Muscle layer of duodenum (tissue), 2 donors: ENCODE measurements around the gene DNAJB4.
"Not testable (repeated sequence)": the region's sequence is repeated elsewhere in the genome, so short reads cannot be mapped to it uniquely, and the experiment has no call there.

ENCODE experiments used
- H3K27ac ChIP-seq: one replicate; pipeline ENCODE4 v1.7.0; 2013; ENCODE audit warnings: mild to moderate bottlenecking, low read length
- H3K27me3 ChIP-seq: one replicate; pipeline ENCODE4 v1.7.0; 2013; ENCODE audit warnings: low read depth, mild to moderate bottlenecking, control low read depth, low read length
- H3K36me3 ChIP-seq, 2 donors: one replicate each; pipeline ENCODE4 v1.7.0; 2013; ENCODE audit warnings: low read length in 2 of 2, control low read depth in 1 of 2, mild to moderate bottlenecking in 1 of 2; ENCODE audit not compliant: insufficient read depth in 2 of 2, control insufficient read depth in 1 of 2
- H3K4me1 ChIP-seq, 2 donors: one replicate each; pipeline ENCODE4 v1.7.0; 2013; ENCODE audit warnings: low read length in 2 of 2, mild to moderate bottlenecking in 2 of 2, control low read depth in 1 of 2, moderate library complexity in 1 of 2; ENCODE audit not compliant: insufficient read depth in 2 of 2, control insufficient read depth in 1 of 2
- H3K4me3 ChIP-seq, 2 donors: one replicate each; pipeline ENCODE4 v1.7.0; 2013; ENCODE audit warnings: low read length in 2 of 2, low read depth in 1 of 2, mild to moderate bottlenecking in 1 of 2
- H3K9me3 ChIP-seq, 2 donors: one replicate each; pipeline ENCODE4 v1.7.0; 2013; ENCODE audit warnings: low read length in 2 of 2, control low read depth in 1 of 2, mild to moderate bottlenecking in 1 of 2; ENCODE audit not compliant: control insufficient read depth in 1 of 2
- donor health status: healthy.

Gene DNAJB4

GRCh38 chr1:78009276-78009675 lies 4.5 kb downstream of the DNAJB4 start:
- no peaks in the 10 kb centered on the region for H3K27me3 ChIP-seq
- peaks cover 5 to 17% of the 10 kb centered on the region in 2 donors for H3K36me3 ChIP-seq
- H3K4me3 ChIP-seq = peak overlapping the region; percentile 8 to 38
- H3K27ac ChIP-seq = no peak overlapping the region
- H3K4me1 ChIP-seq = peaks cover 5 to 11% of the 10 kb centered on the region in 2 donors
- no peaks in the 10 kb centered on the region for H3K9me3 ChIP-seq

- H3K9me3 ChIP-seq = no peaks in the 10 kb centered on the region
- peak overlapping the region in 1 of 2 donors; percentile 8 for H3K4me3 ChIP-seq
- peaks cover 5 to 15% of the 10 kb centered on the region in 2 donors for H3K36me3 ChIP-seq
- no peak overlapping the region for H3K27ac ChIP-seq
- H3K27me3 ChIP-seq = no peaks in the 10 kb centered on the region
- peaks cover 5 to 11% of the 10 kb centered on the region in 2 donors for H3K4me1 ChIP-seq
Measured at GRCh38 chr1:78009836-78010235, 5.1 kb downstream of the DNAJB4 start.

- no peak overlapping the region for H3K27ac ChIP-seq
- H3K4me1 ChIP-seq = peaks cover 5 to 11% of the 10 kb centered on the region in 2 donors
- no peak overlapping the region for H3K4me3 ChIP-seq
- H3K36me3 ChIP-seq = peaks cover 8 to 9% of the 10 kb centered on the region in 2 donors
- H3K27me3 ChIP-seq = no peaks in the 10 kb centered on the region
- H3K9me3 ChIP-seq = no peaks in the 10 kb centered on the region
Measured at GRCh38 chr1:78011050-78011449, 6.3 kb downstream of the DNAJB4 start.

GRCh38 chr1:78015148-78015547 lies 10.4 kb downstream of the DNAJB4 start:
- peaks cover 0 to 5% of the 10 kb centered on the region in 2 donors for H3K4me1 ChIP-seq
- no peak overlapping the region for H3K27ac ChIP-seq
- no peak overlapping the region for H3K4me3 ChIP-seq
- peaks cover 8 to 15% of the 10 kb centered on the region in 2 donors for H3K36me3 ChIP-seq
- H3K27me3 ChIP-seq = no peaks in the 10 kb centered on the region
- H3K9me3 ChIP-seq = no peaks in the 10 kb centered on the region

GRCh38 chr1:78019024-78019423 lies 14.3 kb downstream of the DNAJB4 start:
- H3K36me3 ChIP-seq = peaks cover 3 to 8% of the 10 kb centered on the region in 2 donors
- H3K4me1 ChIP-seq = no peaks in the 10 kb centered on the region
- H3K27me3 ChIP-seq = no peaks in the 10 kb centered on the region
- no peaks in the 10 kb centered on the region for H3K9me3 ChIP-seq
- no peak overlapping the region for H3K4me3 ChIP-seq
- no peak overlapping the region for H3K27ac ChIP-seq

- H3K27ac ChIP-seq, H3K9me3 ChIP-seq, H3K36me3 ChIP-seq, H3K4me1 ChIP-seq, H3K27me3 ChIP-seq, H3K4me3 ChIP-seq: not testable (repeated sequence)
Measured at GRCh38 chr1:78021134-78021533, 16.4 kb downstream of the DNAJB4 start.

- Histone ChIP-seq H3K27me3 (no peaks in the 10 kb centered on the region), H3K9me3 (no peaks in the 10 kb centered on the region), H3K4me1 (peaks cover 0 to 7% of the 10 kb centered on the region in 2 donors), H3K4me3 (no peak overlapping the region), H3K27ac (no peak overlapping the region), H3K36me3 (no peaks in the 10 kb centered on the region)
Measured at GRCh38 chr1:78029793-78030192, 25.1 kb downstream of the DNAJB4 start.

- Histone ChIP-seq H3K4me1 (peaks cover 0 to 10% of the 10 kb centered on the region in 2 donors), H3K9me3 (no peaks in the 10 kb centered on the region), H3K36me3 (no peaks in the 10 kb centered on the region), H3K27ac (no peak overlapping the region), H3K27me3 (no peaks in the 10 kb centered on the region), H3K4me3 (no peak overlapping the region)
Measured at GRCh38 chr1:78032996-78033796, 28.5 kb downstream of the DNAJB4 start.

GRCh38 chr1:78033797-78034172 lies 29.0 kb downstream of the DNAJB4 start:
- H3K27me3 ChIP-seq = no peaks in the 10 kb centered on the region
- H3K27ac ChIP-seq = no peak overlapping the region
- H3K9me3 ChIP-seq = no peaks in the 10 kb centered on the region
- H3K4me1 ChIP-seq = peaks cover 0 to 12% of the 10 kb centered on the region in 2 donors
- no peaks in the 10 kb centered on the region for H3K36me3 ChIP-seq
- H3K4me3 ChIP-seq = no peak overlapping the region

- no peaks in the 10 kb centered on the region for H3K9me3 ChIP-seq
- H3K4me3 ChIP-seq = no peak overlapping the region
- peaks cover 0 to 12% of the 10 kb centered on the region in 2 donors for H3K4me1 ChIP-seq
- H3K36me3 ChIP-seq = no peaks in the 10 kb centered on the region
- H3K27me3 ChIP-seq = no peaks in the 10 kb centered on the region
- no peak overlapping the region for H3K27ac ChIP-seq
Measured at GRCh38 chr1:78035121-78035520, 30.4 kb downstream of the DNAJB4 start.

GRCh38 chr1:78036450-78036849 lies 31.7 kb downstream of the DNAJB4 start:
- Histone ChIP-seq H3K27me3 (no peaks in the 10 kb centered on the region), H3K4me3 (no peak overlapping the region), H3K9me3 (no peaks in the 10 kb centered on the region), H3K27ac (no peak overlapping the region), H3K4me1 (peaks cover 0 to 12% of the 10 kb centered on the region in 2 donors), H3K36me3 (no peaks in the 10 kb centered on the region)

- no peaks in the 10 kb centered on the region for H3K27me3 ChIP-seq
- H3K36me3 ChIP-seq = no peaks in the 10 kb centered on the region
- H3K4me1 ChIP-seq = peaks cover 0 to 11% of the 10 kb centered on the region in 2 donors
- no peak overlapping the region for H3K27ac ChIP-seq
- H3K9me3 ChIP-seq = no peaks in the 10 kb centered on the region
- H3K4me3 ChIP-seq = no peak overlapping the region
Measured at GRCh38 chr1:78038071-78038470, 33.3 kb downstream of the DNAJB4 start.
